GM12864 (cell line): Measurements from ENCODE around the gene FARP1.
A peak's percentile ranks its signal among the peaks of the same experiment; 100 is the strongest.

Experiments used
- DNase-seq: peaks from one replicate; pipeline ENCODE4 v3.0.0-alpha.2; 2011; ENCODE audit warnings: low read depth
- H3K4me3 ChIP-seq: 2 replicates; pipeline ENCODE4 v1.5.1; 2011; ENCODE audit warnings: mild to moderate bottlenecking, low read depth, low read length, control low read depth
- CTCF ChIP-seq: IDR thresholded peaks from 2 replicates; pipeline ENCODE4 v1.5.1; 2011; ENCODE audit warnings: low read depth, mild to moderate bottlenecking, moderate library complexity, low read length, control low read depth, inconsistent platforms; ENCODE audit errors: missing control alignments

FARP1 gene

DNA sequence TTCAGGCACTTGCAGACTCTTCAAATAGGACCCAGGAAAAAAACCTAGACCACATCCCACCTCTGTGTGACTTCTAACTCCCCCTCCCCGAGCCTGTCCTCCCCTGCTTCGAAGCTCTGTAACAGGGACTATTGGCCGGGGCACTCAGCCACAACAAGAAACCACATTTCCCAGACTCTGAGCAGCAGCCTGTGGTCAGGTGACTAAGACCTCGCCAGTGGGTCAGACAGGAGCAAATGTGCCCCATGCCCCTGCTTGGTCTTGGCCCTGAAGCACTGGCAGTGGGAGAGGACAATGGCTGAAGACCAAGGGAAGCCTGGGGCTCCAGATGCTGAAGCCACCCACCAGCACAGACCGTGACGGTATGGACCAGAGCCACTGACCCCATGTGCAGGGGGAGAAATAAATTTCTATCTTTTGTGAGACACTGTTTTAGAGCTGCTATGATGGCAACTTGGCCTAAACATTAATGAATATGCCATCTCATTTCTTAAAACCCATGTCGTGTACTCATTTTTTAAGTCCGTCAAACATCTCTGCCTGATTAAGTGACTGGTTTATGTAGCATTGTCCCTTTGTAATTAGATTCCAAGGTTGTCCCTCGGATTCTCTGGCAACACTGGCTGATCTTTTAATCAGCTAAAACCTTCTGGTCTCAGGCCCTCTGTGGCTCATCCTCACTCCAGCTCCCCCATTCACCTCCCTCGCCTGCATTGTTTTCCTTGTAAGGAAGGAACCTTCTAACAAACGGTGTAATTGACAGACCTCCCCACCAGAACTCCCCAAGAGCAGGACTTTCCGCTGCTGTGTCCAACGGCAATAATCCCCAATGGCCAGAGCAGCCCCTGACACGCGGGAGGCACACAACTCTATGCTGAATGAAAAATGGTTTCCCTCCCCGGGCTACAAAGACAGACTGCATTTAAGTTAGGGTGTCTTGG lies 335.6 kb downstream of the FARP1 start:
- no peak overlapping the region for H3K4me3 ChIP-seq
- DNase-seq = peak; percentile 43
- TF ChIP-seq CTCF = no peak

DNA sequence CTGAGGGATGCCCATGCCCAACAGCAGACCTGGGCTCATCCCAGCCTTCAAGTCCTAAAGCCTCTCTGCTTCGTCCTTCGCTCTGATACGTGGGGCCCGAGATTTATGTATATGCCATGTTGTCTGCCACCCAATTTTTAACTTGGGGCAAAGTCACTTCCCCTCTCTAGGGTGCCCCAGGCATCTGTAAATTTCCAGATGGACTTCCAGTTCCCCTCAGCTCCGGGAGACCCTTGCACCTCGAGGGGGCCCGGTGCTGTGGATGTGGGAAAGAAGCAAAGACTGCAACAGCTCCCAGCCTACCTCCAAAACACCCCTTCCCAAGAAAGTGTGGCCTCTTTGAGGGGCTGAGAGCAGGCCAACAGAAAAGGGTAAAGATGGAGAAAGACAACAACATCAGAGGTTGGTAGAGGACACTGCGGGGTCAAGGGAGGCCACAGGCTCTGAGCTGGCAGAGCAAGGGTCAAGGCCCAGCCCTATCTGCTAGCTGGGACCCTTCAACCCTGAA lies 336.7 kb downstream of the FARP1 start:
- H3K4me3 ChIP-seq = no peak overlapping the region
- DNase-seq = no peak
- no peak for TF ChIP-seq CTCF

DNA sequence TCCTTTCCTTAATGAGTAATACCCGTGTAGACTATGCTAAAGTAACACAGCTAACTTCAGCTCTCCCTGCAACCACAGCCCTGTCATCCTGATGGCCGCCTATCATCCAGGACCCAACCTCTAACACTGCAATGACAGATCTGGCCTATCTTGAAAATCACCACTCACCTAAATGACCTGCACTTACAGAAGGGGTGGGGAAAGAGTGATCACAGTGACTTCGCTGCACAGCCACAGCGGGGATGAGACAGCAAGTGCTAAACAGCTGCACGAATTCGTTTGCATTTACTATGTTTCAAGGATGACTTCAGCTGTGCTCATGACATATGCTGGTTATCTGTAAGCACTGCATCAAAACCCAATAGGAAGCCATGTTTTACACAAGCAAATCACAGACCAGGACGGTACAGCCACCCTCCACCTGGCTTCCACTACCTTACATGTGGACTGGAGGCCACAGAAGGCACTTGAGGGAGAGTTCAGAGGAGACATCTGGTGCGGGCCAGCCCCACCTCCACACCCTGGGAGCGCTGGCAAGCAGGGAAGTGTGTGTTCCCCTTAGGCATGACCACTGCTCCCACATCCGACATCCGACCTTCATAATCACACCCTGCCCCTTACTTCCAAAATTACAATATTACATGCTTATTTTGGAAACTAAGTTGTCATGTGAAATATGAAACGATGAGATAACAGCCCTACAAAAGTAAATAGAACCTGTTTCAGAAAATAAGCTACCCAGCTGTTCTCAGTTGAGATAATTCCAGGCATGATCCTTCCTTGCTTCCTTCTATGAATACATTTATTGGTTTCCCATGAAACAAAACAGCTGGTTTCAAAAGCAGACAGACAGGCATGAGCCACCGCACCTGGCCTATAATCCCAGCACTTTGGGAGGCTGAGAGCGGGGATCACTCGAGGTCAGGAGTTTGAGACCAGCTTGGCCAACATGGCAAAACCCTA lies 338.3 kb downstream of the FARP1 start:
- peak; percentile 57 for DNase-seq
- no peak for TF ChIP-seq CTCF
- no peak overlapping the region for H3K4me3 ChIP-seq

GRCh38 chr13:98482476-98483444 lies 339.9 kb downstream of the FARP1 start:
- H3K4me3 ChIP-seq = no peak overlapping the region
- DNase-seq = no peak
- peak; percentile 68 for TF ChIP-seq CTCF

GRCh38 chr13:98483601-98484288 lies 340.9 kb downstream of the FARP1 start:
- no peak for TF ChIP-seq CTCF
- DNase-seq = no peak
- H3K4me3 ChIP-seq = no peak overlapping the region
